ENCODE results near the gene SUPT20HL2.

SUPT20HL2 gene

DNA sequence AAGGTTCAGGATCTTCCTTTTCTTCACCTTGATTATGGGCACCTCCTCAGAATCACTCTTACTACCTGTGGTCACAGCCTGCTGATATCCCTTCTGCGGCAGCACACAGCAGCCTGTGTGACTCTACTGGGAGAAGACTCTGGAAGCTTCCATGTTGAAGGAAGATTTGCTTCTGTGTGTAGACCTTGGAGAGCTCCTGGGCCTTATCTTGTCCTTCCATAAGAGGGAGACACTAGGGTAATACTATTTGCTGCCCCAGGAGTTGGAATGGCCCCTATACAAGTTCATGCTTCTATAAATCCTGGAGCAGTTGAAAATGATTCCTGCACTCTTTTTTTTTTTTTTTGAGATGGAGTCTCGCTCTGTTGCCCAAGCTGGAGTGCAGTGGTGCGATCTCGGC is 36.3 kb upstream of the SUPT20HL2 start:
- Histone ChIP-seq H3K79me2 (no peaks in the 10 kb centered on the region), H2AFZ (no peak overlapping the region), H3K27ac (no peak overlapping the region), H3K27me3 (ENCODE audit: control insufficient read depth, insufficient read depth, low read length) (no peaks in the 10 kb centered on the region), H3K4me2 (ENCODE audit: low read length) (no peak overlapping the region), H3K36me3 (ENCODE audit: control insufficient read depth, insufficient read depth, low read length) (no peaks in the 10 kb centered on the region), H3K9ac (no peak overlapping the region), H3K4me3 (ENCODE audit: low read depth, low read length) (no peak overlapping the region), H3K4me1 (no peaks in the 10 kb centered on the region), H3K9me3 (ENCODE audit: control insufficient read depth, low read length) (no peaks in the 10 kb centered on the region)
- TF ChIP-seq, protein P1, sequence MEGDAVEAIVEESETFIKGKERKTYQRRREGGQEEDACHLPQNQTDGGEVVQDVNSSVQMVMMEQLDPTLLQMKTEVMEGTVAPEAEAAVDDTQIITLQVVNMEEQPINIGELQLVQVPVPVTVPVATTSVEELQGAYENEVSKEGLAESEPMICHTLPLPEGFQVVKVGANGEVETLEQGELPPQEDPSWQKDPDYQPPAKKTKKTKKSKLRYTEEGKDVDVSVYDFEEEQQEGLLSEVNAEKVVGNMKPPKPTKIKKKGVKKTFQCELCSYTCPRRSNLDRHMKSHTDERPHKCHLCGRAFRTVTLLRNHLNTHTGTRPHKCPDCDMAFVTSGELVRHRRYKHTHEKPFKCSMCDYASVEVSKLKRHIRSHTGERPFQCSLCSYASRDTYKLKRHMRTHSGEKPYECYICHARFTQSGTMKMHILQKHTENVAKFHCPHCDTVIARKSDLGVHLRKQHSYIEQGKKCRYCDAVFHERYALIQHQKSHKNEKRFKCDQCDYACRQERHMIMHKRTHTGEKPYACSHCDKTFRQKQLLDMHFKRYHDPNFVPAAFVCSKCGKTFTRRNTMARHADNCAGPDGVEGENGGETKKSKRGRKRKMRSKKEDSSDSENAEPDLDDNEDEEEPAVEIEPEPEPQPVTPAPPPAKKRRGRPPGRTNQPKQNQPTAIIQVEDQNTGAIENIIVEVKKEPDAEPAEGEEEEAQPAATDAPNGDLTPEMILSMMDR (IDR thresholded peaks at IDR 0.05): no peak

DNA sequence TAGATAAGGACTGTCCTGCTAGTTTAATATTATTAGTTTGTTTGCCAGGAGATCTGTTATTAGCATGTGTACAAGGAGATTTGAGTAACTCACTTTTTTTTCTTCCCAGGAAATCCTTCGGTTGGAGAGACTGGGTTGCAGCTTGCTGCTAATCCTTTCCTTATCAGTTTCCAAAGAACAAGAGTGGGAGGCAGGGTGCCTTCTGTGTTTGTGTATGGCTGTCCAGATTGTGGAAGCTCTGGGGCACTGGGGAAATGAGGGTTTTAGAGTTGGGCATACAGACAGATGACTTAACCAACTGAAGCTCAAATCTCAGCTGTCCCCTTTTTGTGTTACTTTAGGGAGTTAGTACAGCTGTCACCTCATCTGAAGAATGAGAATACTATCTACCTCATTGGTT is 34.0 kb upstream of the SUPT20HL2 start:
- Histone ChIP-seq H3K27ac (no peak overlapping the region), H3K4me1 (no peaks in the 10 kb centered on the region), H2AFZ (no peak overlapping the region), H3K4me3 (ENCODE audit: low read depth, low read length) (no peak overlapping the region), H3K27me3 (ENCODE audit: control insufficient read depth, insufficient read depth, low read length) (no peaks in the 10 kb centered on the region), H3K9me3 (ENCODE audit: control insufficient read depth, low read length) (no peaks in the 10 kb centered on the region), H3K4me2 (ENCODE audit: low read length) (no peak overlapping the region), H3K36me3 (ENCODE audit: control insufficient read depth, insufficient read depth, low read length) (no peaks in the 10 kb centered on the region), H3K79me2 (no peaks in the 10 kb centered on the region), H3K9ac (no peak overlapping the region)
- TF ChIP-seq, protein P1 (IDR thresholded peaks at IDR 0.05): no peak

DNA sequence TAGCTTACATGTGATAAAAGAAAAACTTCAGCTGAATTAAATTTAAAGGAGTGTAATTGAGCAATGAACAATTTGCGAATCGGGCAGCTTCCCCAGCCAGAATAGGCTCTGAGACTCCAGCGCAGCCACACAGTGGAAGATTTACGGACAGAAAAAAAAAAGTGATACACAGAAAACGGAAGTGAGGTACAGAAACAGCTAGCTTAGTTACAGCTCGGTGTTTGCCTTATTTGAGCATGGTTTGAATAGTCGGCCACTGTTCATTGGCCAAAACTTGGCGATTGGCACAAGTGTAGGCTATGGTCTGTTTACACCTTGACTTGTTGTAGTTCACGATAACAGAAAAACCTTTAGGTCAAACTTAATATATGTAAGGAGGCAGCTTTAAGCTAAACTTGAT is 29.9 kb upstream of the SUPT20HL2 start:
- TF ChIP-seq, protein P1 (IDR thresholded peaks at IDR 0.05): no peak

DNA sequence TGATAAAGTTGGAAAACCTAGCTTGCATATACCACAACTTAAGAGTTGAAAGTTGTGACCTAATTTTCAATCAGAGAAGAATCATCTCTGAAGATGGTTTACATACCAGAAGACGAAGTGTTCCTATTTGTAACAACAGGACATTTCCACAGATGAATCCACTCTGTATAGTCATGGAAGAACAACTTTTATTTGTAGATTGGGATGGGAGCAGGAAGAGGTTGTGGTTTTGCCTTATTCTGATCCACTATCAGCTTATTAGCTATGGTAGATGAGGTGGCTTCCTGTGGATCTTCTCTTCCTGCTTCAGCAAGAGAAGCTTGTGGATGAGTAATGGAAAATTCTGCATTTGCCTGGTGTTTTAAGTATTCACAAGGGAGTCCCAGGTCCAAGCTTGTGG is 27.9 kb upstream of the SUPT20HL2 start:
- Histone ChIP-seq H3K9me3 (ENCODE audit: control insufficient read depth, low read length) (no peaks in the 10 kb centered on the region), H3K4me2 (ENCODE audit: low read length) (no peak overlapping the region), H3K4me1 (no peaks in the 10 kb centered on the region), H3K27me3 (ENCODE audit: control insufficient read depth, insufficient read depth, low read length) (no peaks in the 10 kb centered on the region), H3K4me3 (ENCODE audit: low read depth, low read length) (no peak overlapping the region), H3K9ac (no peak overlapping the region), H2AFZ (no peak overlapping the region), H3K36me3 (ENCODE audit: control insufficient read depth, insufficient read depth, low read length) (no peaks in the 10 kb centered on the region), H3K79me2 (no peaks in the 10 kb centered on the region), H3K27ac (no peak overlapping the region)
- TF ChIP-seq, protein P1 (IDR thresholded peaks at IDR 0.05): no peak

More for the DNA sequence above, 29.9 kb upstream of the SUPT20HL2 start:
- H3K9me3 ChIP-seq (ENCODE audit: control insufficient read depth, low read length): no peaks in the 10 kb centered on the region
- no peak overlapping the region for H3K9ac ChIP-seq
- no peak overlapping the region for H3K27ac ChIP-seq
- no peak overlapping the region for H3K4me3 ChIP-seq (ENCODE audit: low read depth, low read length)
- H3K27me3 ChIP-seq (ENCODE audit: control insufficient read depth, insufficient read depth, low read length): no peaks in the 10 kb centered on the region
- no peak overlapping the region for H2AFZ ChIP-seq
- H3K4me1 ChIP-seq: no peaks in the 10 kb centered on the region
- H3K4me2 ChIP-seq (ENCODE audit: low read length): no peak overlapping the region
- no peaks in the 10 kb centered on the region for H3K79me2 ChIP-seq
- no peaks in the 10 kb centered on the region for H3K36me3 ChIP-seq (ENCODE audit: control insufficient read depth, insufficient read depth, low read length)

DNA sequence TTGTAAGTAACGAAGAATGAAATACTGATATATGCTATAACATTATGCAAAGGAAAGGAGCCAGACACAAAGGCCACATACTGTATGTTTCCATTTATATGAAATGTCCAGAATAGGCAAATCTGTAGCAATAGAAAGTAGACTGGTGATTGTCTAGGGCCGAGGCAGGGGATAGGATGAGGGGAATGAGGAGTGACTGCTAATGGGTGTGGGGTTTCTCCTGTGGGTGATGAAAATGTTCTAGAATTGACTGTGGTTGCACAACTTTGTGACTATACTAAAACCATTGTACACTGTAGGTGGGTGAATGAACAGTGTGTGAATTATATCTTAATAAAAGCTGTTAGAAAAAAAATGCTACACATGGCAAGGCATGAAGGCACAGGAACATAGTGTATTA is 26.6 kb upstream of the SUPT20HL2 start:
- Histone ChIP-seq H3K79me2 (no peaks in the 10 kb centered on the region), H3K27ac (no peak overlapping the region), H3K4me2 (ENCODE audit: low read length) (no peak overlapping the region), H3K9ac (no peak overlapping the region), H3K4me3 (ENCODE audit: low read depth, low read length) (no peak overlapping the region), H3K4me1 (no peaks in the 10 kb centered on the region), H3K27me3 (ENCODE audit: control insufficient read depth, insufficient read depth, low read length) (no peaks in the 10 kb centered on the region), H3K9me3 (ENCODE audit: control insufficient read depth, low read length) (no peaks in the 10 kb centered on the region), H3K36me3 (ENCODE audit: control insufficient read depth, insufficient read depth, low read length) (no peaks in the 10 kb centered on the region), H2AFZ (no peak overlapping the region)
- TF ChIP-seq, protein P1 (IDR thresholded peaks at IDR 0.05): no peak

All from parathyroid adenoma (tissue), 2 donors.